PC-3 (cell line): ENCODE results near the gene B4GALT1. TPM values are rescaled to one million over a fixed set of nuclear protein-coding genes. Genes with fewer than 3 reads are reported as not detected.

Experiments used
- ATAC-seq: fragments of 200-7000 bp; cut with Tn5 transposase; 2 replicates; pipeline ENCODE4 v1.9.1; 2020; ENCODE audit warnings: mild to moderate bottlenecking, moderate library complexity
- BruUV-seq: library from RNA; stranded (reverse); fragments of 400-500 nt; replicated peaks from 2 replicates; lab custom pipeline; 2021; lab: Mats Ljungman, UMichigan
- CTCF ChIA-PET: fragments of 300-600 bp; sonication (Branson Sonifier 250); formaldehyde crosslinking; loops from one replicate; lab custom pipeline; 2022; ENCODE audit warnings: antibody characterized with exemption; lab: Charles Lee
- POLR2A ChIA-PET: fragments of 300-600 bp; sonication (Branson Sonifier 250); formaldehyde crosslinking; loops from one replicate; lab custom pipeline; 2022; ENCODE audit warnings: antibody characterized with exemption; ENCODE audit not compliant: unreplicated experiment; lab: Charles Lee
- DNase-seq: peaks from one replicate; pipeline ENCODE4 v3.0.0-alpha.2; 2015
- H2AFZ ChIP-seq: fragments of 300-600 bp; sonication (generic); 2 replicates; pipeline ENCODE4 v1.6.0; 2016; ENCODE audit warnings: antibody characterized with exemption, low read length
- H3F3A ChIP-seq: fragments of 300-600 bp; sonication (generic); one replicate; pipeline ENCODE4 v1.6.0; 2017; ENCODE audit warnings: antibody characterized with exemption, low read length, control low read depth, mild to moderate bottlenecking; ENCODE audit not compliant: unreplicated experiment
- H3K27ac ChIP-seq: fragments of 300-600 bp; sonication (generic); 2 replicates; pipeline ENCODE4 v1.5.1; 2016; ENCODE audit warnings: mild to moderate bottlenecking, low read length
- H3K27me3 ChIP-seq: fragments of 300-600 bp; sonication (generic); 2 replicates; pipeline ENCODE4 v1.6.1; 2016; ENCODE audit warnings: low read length, mixed read lengths
- H3K36me3 ChIP-seq: fragments of 300-600 bp; sonication (generic); 2 replicates; pipeline ENCODE4 v1.6.1; 2016; ENCODE audit warnings: low read depth, mixed run types, low read length, mixed read lengths
- H3K4me1 ChIP-seq: fragments of 300-600 bp; sonication (generic); 2 replicates; pipeline ENCODE4 v1.5.1; 2016; ENCODE audit warnings: low read length; ENCODE audit not compliant: insufficient read depth
- H3K4me2 ChIP-seq: fragments of 300-600 bp; sonication (generic); 2 replicates; pipeline ENCODE4 v1.6.0; 2016; ENCODE audit warnings: low read length
- H3K4me3 ChIP-seq: fragments of 300-600 bp; sonication (generic); 2 replicates; pipeline ENCODE4 v1.5.1; 2016; ENCODE audit warnings: mild to moderate bottlenecking, low read length, mixed read lengths
- H3K79me2 ChIP-seq: fragments of 300-600 bp; sonication (generic); 2 replicates; pipeline ENCODE4 v1.6.1; 2017; ENCODE audit warnings: low read length, mixed read lengths
- H3K9ac ChIP-seq: fragments of 300-600 bp; sonication (generic); 2 replicates; pipeline ENCODE4 v1.6.0; 2016; ENCODE audit warnings: mild to moderate bottlenecking, low read length
- H3K9me2 ChIP-seq: fragments of 300-600 bp; sonication (generic); replicated peaks from 2 replicates; pipeline ENCODE4 v1.6.1; 2016; ENCODE audit warnings: mixed run types, low read length, mixed read lengths
- H3K9me3 ChIP-seq: fragments of 300-600 bp; sonication (generic); 2 replicates; pipeline ENCODE4 v1.6.1; 2016; ENCODE audit warnings: low read length, mixed read lengths
- H4K20me1 ChIP-seq: fragments of 300-600 bp; sonication (generic); 2 replicates; pipeline ENCODE4 v1.6.1; 2016; ENCODE audit warnings: low read length, mixed read lengths
- CTCF ChIP-seq: fragments of 300-600 bp; sonication (generic); conservative IDR thresholded peaks from 2 replicates; pipeline ENCODE4 v1.5.1; 2017; ENCODE audit warnings: antibody characterized with exemption, low read depth, mild to moderate bottlenecking, low read length
- EZH2 ChIP-seq: fragments of 300-600 bp; sonication (generic); IDR thresholded peaks from one replicate; pipeline ENCODE4 v1.6.1; 2017; ENCODE audit warnings: antibody characterized with exemption, mild to moderate bottlenecking, low read length; ENCODE audit not compliant: unreplicated experiment
- EZH2phosphoT487 ChIP-seq: fragments of 300-600 bp; sonication (generic); IDR thresholded peaks from 2 replicates; pipeline ENCODE4 v1.6.1; 2018; ENCODE audit warnings: mild to moderate bottlenecking, antibody characterized with exemption, low read length, borderline replicate concordance
- intact Hi-C: fragments of 100-400 bp; cut with micrococcal nuclease; formaldehyde crosslinking; loops from 2 replicates; pipeline ENCODE4 v1.9.0; 2023
- total RNA-seq: library from RNA; depleted of rRNA; stranded (reverse); fragments of >200 nt; gene quantifications from 2 replicates; pipeline ENCODE4 v1.2.3, GENCODE V29; 2014

Gene B4GALT1
- total RNA-seq, 1 experiment from 2014 or later: 14.8 TPM

GRCh38 chr9:33113799-33114547 is 53.2 kb downstream of the B4GALT1 start:
- intact Hi-C loops: no loop called here
- CTCF ChIA-PET: no interaction called here
- H3K27ac ChIP-seq: no peak overlapping the region
- H3F3A ChIP-seq: no peaks in the 10 kb centered on the region
- H3K4me3 ChIP-seq: no peak overlapping the region
- BruUV-seq: no TSS peak
- no peaks in the 10 kb centered on the region for H4K20me1 ChIP-seq
- H2AFZ ChIP-seq: no peak overlapping the region
- H3K9ac ChIP-seq: no peak overlapping the region
- no peaks in the 10 kb centered on the region for H3K9me3 ChIP-seq
- peaks cover 10% of the 10 kb centered on the region; the same call in 1 of the 2 replicates for H3K36me3 ChIP-seq
- no peaks in the 10 kb centered on the region for H3K9me2 ChIP-seq
- no peaks in the 10 kb centered on the region for H3K79me2 ChIP-seq
- ATAC-seq (no peak), DNase-seq (no peak)
- H3K4me2 ChIP-seq: no peak overlapping the region
- peaks cover 15% of the 10 kb centered on the region for H3K4me1 ChIP-seq
- no peak for TF ChIP-seq CTCF
- POLR2A ChIA-PET: no interaction called here
- H3K27me3 ChIP-seq: no peaks in the 10 kb centered on the region

DNA sequence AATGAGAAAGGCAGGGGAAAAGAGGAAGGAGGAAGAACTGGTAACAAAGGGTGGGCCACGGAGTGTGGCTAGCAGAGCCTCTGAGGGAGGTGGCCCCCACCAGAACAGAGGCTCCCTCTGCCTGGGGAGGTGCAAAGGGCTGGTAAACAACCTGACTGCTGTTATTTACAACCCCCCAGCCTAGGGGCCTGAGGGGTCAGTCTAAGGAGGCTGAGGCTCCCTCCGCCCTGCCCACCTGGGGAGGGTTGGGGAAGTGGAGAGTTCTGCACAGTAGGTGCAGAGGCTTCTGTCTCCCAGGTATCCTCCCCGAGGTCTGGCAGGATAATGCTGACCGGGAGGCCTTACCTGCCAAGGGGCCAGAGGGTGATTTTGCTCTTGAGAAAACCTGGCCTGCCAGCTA is 55.0 kb downstream of the B4GALT1 start:
- Histone ChIP-seq H3K27ac (no peak overlapping the region), H3K4me3 (no peak overlapping the region), H3K9me2 (no peaks in the 10 kb centered on the region), H3K4me2 (no peak overlapping the region), H3K79me2 (no peaks in the 10 kb centered on the region), H3K27me3 (no peaks in the 10 kb centered on the region), H4K20me1 (no peaks in the 10 kb centered on the region), H3K9me3 (no peaks in the 10 kb centered on the region), H3F3A (no peaks in the 10 kb centered on the region), H3K36me3 (peaks cover 10% of the 10 kb centered on the region; the same call in 1 of the 2 replicates), H3K4me1 (peaks cover 11% of the 10 kb centered on the region), H3K9ac (no peak overlapping the region), H2AFZ (no peak overlapping the region)
- DNase-seq (no peak), ATAC-seq (no peak)
- ChIA-PET POLR2A (no interaction called here), CTCF (no interaction called here)
- no TSS peak for BruUV-seq
- no peak for TF ChIP-seq CTCF
- intact Hi-C loops: no loop called here

DNA sequence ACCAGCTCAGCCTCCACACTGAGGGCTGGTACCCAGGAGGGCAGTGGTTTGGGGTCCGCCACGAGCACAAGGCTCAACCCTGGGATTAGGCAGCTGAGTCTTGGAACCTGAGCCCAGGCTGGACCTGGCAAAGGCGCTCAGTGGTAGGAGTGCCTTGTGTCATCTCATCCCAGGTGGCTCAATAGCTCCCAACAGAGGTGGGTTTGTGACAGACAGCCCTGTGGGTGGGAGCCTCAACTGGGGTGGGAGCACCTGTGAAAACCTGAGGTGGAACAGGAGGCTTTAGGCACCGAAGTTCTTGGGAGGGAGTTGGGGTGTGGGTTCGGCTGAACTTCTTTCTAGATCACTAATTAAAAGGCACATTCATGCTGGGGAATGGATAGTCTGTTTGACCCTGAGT is 55.5 kb downstream of the B4GALT1 start:
- no TSS peak for BruUV-seq
- Histone ChIP-seq H3K9ac (no peak overlapping the region), H3K4me2 (no peak overlapping the region), H3K4me3 (no peak overlapping the region), H3K79me2 (no peaks in the 10 kb centered on the region), H3K27me3 (no peaks in the 10 kb centered on the region), H3K36me3 (peaks cover 10% of the 10 kb centered on the region; the same call in 1 of the 2 replicates), H3K9me3 (no peaks in the 10 kb centered on the region), H3K27ac (no peak overlapping the region), H3K9me2 (no peaks in the 10 kb centered on the region), H4K20me1 (no peaks in the 10 kb centered on the region), H2AFZ (no peak overlapping the region), H3F3A (no peaks in the 10 kb centered on the region), H3K4me1 (peaks cover 11% of the 10 kb centered on the region)
- CTCF ChIA-PET: no interaction called here
- intact Hi-C loops: no loop called here
- ATAC-seq (no peak), DNase-seq (no peak)
- TF ChIP-seq EZH2phosphoT487 (no peak), CTCF (no peak), EZH2 (no peak)
- POLR2A ChIA-PET: no interaction called here
